Endodermal cell (in vitro differentiated cells): ENCODE data around the gene KLF16. TPM values are rescaled to one million over a fixed set of nuclear protein-coding genes. Genes with fewer than 3 reads are reported as not detected.

ENCODE experiments used
- DNase-seq: peaks from one replicate; pipeline ENCODE4 v3.0.0-alpha.2; 2017
- H3K27ac ChIP-seq: 2 replicates; pipeline ENCODE4 v1.5.1; 2013; ENCODE audit warnings: mild to moderate bottlenecking, low read depth, low read length, moderate library complexity
- H3K27me3 ChIP-seq: 2 replicates; pipeline ENCODE4 v1.6.1; 2013; ENCODE audit warnings: mild to moderate bottlenecking, low read length, moderate library complexity; ENCODE audit not compliant: insufficient read depth, control insufficient read depth, poor library complexity, severe bottlenecking
- H3K36me3 ChIP-seq: 2 replicates; pipeline ENCODE4 v1.7.0; 2013; ENCODE audit warnings: mild to moderate bottlenecking, low read length, moderate library complexity; ENCODE audit not compliant: control insufficient read depth, insufficient read depth
- H3K4me1 ChIP-seq: one replicate; pipeline ENCODE4 v1.7.0; 2013; ENCODE audit warnings: low read length; ENCODE audit not compliant: control insufficient read depth, insufficient read depth
- H3K4me3 ChIP-seq: 2 replicates; pipeline ENCODE4 v1.5.1; 2013; ENCODE audit warnings: mild to moderate bottlenecking, low read length, moderate library complexity
- H3K9ac ChIP-seq: 2 replicates; pipeline ENCODE4 v1.6.1; 2013; ENCODE audit warnings: mild to moderate bottlenecking, low read length, moderate library complexity; ENCODE audit not compliant: poor library complexity, severe bottlenecking; ENCODE audit errors: extremely low read depth
- H3K9me3 ChIP-seq: 2 replicates; pipeline ENCODE4 v1.6.1; 2013; ENCODE audit warnings: mild to moderate bottlenecking, low read length, moderate library complexity; ENCODE audit not compliant: control insufficient read depth
- H3K27ac Mint-ChIP-seq: 2 replicates; pipeline ENCODE4 v1.8.0; 2020; ENCODE audit warnings: mixed read lengths
- H3K27me3 Mint-ChIP-seq: 2 replicates; pipeline ENCODE4 v1.8.0; 2021; ENCODE audit warnings: mild to moderate bottlenecking, mixed read lengths; ENCODE audit not compliant: insufficient read depth
- H3K36me3 Mint-ChIP-seq: 2 replicates; pipeline ENCODE4 v1.8.0; 2020; ENCODE audit warnings: low read depth, mixed read lengths
- H3K4me1 Mint-ChIP-seq: 2 replicates; pipeline ENCODE4 v1.8.0; 2020; ENCODE audit warnings: mixed read lengths
- H3K4me3 Mint-ChIP-seq: 2 replicates; pipeline ENCODE4 v1.8.0; 2020; ENCODE audit warnings: mild to moderate bottlenecking, moderate library complexity, mixed read lengths
- H3K9me3 Mint-ChIP-seq: 2 replicates; pipeline ENCODE4 v1.8.0; 2020; ENCODE audit warnings: mild to moderate bottlenecking, mixed read lengths
- CTCF ChIP-seq: fragments of 200-600 bp; sonication (generic); conservative IDR thresholded peaks from 2 replicates; pipeline ENCODE4 v1.5.0; 2021; ENCODE audit warnings: antibody characterized with exemption, mild to moderate bottlenecking
- WGBS, 2 experiments: methylation state at CpG; one replicate each; pipeline versions ENCODE4 v1.1.5 to v1.1.7; 2013; ENCODE audit warnings: missing lambda C conversion rate in 2 of 2, mixed read lengths in 1 of 2; ENCODE audit not compliant: insufficient coverage in 1 of 2, insufficient read length in 1 of 2; 5-methylcytosine and 5-hydroxymethylcytosine counted together
- total RNA-seq, 2 donors: library from RNA; stranded (reverse); fragmentation: NEBNext Ultra II Directional in 1 of 2; extraction: Animal tissue kit (Norgen Biotek cat#: 25700) in 1 of 2; gene quantifications; 2 replicates in 1 of 2; 3 replicates in 1 of 2; pipeline ENCODE4 v1.2.1, GENCODE V29; 2021

Gene KLF16
- total RNA-seq, 2 donors from 2014 or later = 39.0 to 42.9 TPM

- H3K4me3 ChIP-seq = no peak overlapping the region
- Mint-ChIP-seq H3K36me3 (peaks cover 8% of the 10 kb centered on the region), H3K27me3 (no peaks in the 10 kb centered on the region), H3K27ac (no peak overlapping the region), H3K4me3 (no peak overlapping the region), H3K4me1 (peaks cover 23% of the 10 kb centered on the region), H3K9me3 (no peaks in the 10 kb centered on the region)
- WGBS, 2 experiments = 92 to 96% methylated on average over 8 to 13 of the region's 16 CpGs
- H3K9me3 ChIP-seq = no peaks in the 10 kb centered on the region
- DNase-seq = no peak
- no peaks in the 10 kb centered on the region for H3K27me3 ChIP-seq
- no peak overlapping the region for H3K27ac ChIP-seq
- TF ChIP-seq CTCF = no peak
- peaks cover 4% of the 10 kb centered on the region for H3K36me3 ChIP-seq
- peaks cover 22% of the 10 kb centered on the region for H3K4me1 ChIP-seq
- H3K9ac ChIP-seq = no peak overlapping the region
These were observed 9.3 kb downstream of the KLF16 start for GRCh38 chr19:1854039-1854541.

- Histone ChIP-seq H3K9me3 (no peaks in the 10 kb centered on the region), H3K4me3 (no peak overlapping the region), H3K4me1 (peaks cover 16% of the 10 kb centered on the region), H3K27ac (no peak overlapping the region), H3K9ac (no peak overlapping the region), H3K36me3 (peaks cover 4% of the 10 kb centered on the region), H3K27me3 (no peaks in the 10 kb centered on the region)
- peak; percentile 96 for DNase-seq
- Mint-ChIP-seq H3K4me1 (peaks cover 21% of the 10 kb centered on the region), H3K9me3 (no peaks in the 10 kb centered on the region), H3K4me3 (peak overlapping the region; percentile 32), H3K27ac (peak overlapping the region; percentile 91), H3K36me3 (peaks cover 8% of the 10 kb centered on the region), H3K27me3 (no peaks in the 10 kb centered on the region)
- WGBS, 2 experiments = 40 to 62% methylated on average over 10 to 23 of the region's 27 CpGs
- peak; percentile 93 for TF ChIP-seq CTCF
These were observed 9.9 kb downstream of the KLF16 start for GRCh38 chr19:1853295-1854038.

GRCh38 chr19:1852581-1853128 is 10.7 kb downstream of the KLF16 start:
- WGBS, 2 experiments = 93% methylated on average over 5 to 9 of the region's 9 CpGs

More at GRCh38 chr19:1852581-1853128, 10.7 kb downstream of the KLF16 start:
- peaks cover 4% of the 10 kb centered on the region for H3K36me3 ChIP-seq
- H3K9me3 Mint-ChIP-seq = no peaks in the 10 kb centered on the region
- no peak overlapping the region for H3K9ac ChIP-seq
- no peak overlapping the region for H3K27ac ChIP-seq
- no peak for TF ChIP-seq CTCF
- H3K4me1 Mint-ChIP-seq = peaks cover 17% of the 10 kb centered on the region
- no peak overlapping the region for H3K4me3 Mint-ChIP-seq
- H3K4me3 ChIP-seq = no peak overlapping the region
- no peak overlapping the region for H3K27ac Mint-ChIP-seq
- peaks cover 8% of the 10 kb centered on the region for H3K36me3 Mint-ChIP-seq
- no peak for DNase-seq
- H3K27me3 ChIP-seq = no peaks in the 10 kb centered on the region
- no peaks in the 10 kb centered on the region for H3K27me3 Mint-ChIP-seq
- no peaks in the 10 kb centered on the region for H3K9me3 ChIP-seq
- peaks cover 12% of the 10 kb centered on the region for H3K4me1 ChIP-seq
